Measurements from ENCODE around the gene ZNF41.
A peak's percentile ranks its signal among the peaks of the same experiment; 100 is the strongest.
"Not testable (repeated sequence)": the region's sequence is repeated elsewhere in the genome, so short reads cannot be mapped to it uniquely, and the experiment has no call there.

ZNF41 gene

DNA sequence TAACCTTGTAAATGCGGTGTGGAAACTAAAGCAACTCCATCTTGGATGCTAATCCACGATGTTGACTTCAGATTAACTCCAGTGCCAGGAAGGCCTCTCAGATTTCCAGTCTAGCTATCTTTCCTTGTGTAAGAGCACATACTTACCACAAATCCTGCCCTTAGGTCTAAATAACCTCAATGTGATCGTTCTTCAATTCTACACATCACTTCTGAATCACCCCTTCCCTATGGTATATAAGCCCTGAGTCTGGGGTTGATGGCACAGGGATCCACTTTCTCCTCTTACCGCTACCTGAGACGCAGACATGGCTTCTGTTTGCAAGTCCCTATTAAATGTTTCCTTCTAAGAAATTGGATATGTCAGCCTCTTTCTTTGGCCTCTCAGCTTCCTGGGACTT, 17.5 kb upstream of the ZNF41 start:
- H3K4me2 ChIP-seq (ENCODE audit: low read length) = no peak overlapping the region
- no peak overlapping the region for H3K4me3 ChIP-seq (ENCODE audit: low read depth, low read length)
- H3K79me2 ChIP-seq = no peaks in the 10 kb centered on the region
- H3K9ac ChIP-seq = no peak overlapping the region
- peak overlapping the region; percentile 68 for H2AFZ ChIP-seq
- peak overlapping the region; percentile 81 for H3K27ac ChIP-seq
- H3K9me3 ChIP-seq (ENCODE audit: control insufficient read depth, low read length) = no peaks in the 10 kb centered on the region
- peaks cover 15% of the 10 kb centered on the region for H3K4me1 ChIP-seq
- H3K27me3 ChIP-seq (ENCODE audit: control insufficient read depth, insufficient read depth, low read length) = no peaks in the 10 kb centered on the region
- TF ChIP-seq, protein P1, sequence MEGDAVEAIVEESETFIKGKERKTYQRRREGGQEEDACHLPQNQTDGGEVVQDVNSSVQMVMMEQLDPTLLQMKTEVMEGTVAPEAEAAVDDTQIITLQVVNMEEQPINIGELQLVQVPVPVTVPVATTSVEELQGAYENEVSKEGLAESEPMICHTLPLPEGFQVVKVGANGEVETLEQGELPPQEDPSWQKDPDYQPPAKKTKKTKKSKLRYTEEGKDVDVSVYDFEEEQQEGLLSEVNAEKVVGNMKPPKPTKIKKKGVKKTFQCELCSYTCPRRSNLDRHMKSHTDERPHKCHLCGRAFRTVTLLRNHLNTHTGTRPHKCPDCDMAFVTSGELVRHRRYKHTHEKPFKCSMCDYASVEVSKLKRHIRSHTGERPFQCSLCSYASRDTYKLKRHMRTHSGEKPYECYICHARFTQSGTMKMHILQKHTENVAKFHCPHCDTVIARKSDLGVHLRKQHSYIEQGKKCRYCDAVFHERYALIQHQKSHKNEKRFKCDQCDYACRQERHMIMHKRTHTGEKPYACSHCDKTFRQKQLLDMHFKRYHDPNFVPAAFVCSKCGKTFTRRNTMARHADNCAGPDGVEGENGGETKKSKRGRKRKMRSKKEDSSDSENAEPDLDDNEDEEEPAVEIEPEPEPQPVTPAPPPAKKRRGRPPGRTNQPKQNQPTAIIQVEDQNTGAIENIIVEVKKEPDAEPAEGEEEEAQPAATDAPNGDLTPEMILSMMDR (IDR thresholded peaks at IDR 0.05) = no peak
- no peaks in the 10 kb centered on the region for H3K36me3 ChIP-seq (ENCODE audit: control insufficient read depth, insufficient read depth, low read length)

DNA sequence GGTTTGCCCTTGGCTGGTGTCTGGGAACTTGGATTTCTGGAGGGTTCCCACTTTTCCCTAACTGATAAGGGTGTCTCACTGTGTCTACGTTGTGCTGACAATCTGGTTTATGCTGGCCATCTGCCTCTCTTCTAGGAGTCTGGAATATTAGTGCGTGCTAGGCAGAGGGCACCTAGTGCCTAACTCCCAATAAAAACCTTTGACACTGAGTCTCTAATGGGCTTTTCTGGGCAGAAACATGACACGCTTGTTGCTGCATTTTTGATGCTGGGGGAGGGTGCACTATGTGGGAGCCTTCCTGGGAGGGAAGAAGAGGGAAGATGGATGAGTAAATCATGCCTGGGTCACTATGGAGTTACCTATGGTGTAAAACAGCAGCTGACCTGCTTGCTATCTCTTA, 16.3 kb upstream of the ZNF41 start:
- no peak overlapping the region for H3K4me2 ChIP-seq (ENCODE audit: low read length)

DNA sequence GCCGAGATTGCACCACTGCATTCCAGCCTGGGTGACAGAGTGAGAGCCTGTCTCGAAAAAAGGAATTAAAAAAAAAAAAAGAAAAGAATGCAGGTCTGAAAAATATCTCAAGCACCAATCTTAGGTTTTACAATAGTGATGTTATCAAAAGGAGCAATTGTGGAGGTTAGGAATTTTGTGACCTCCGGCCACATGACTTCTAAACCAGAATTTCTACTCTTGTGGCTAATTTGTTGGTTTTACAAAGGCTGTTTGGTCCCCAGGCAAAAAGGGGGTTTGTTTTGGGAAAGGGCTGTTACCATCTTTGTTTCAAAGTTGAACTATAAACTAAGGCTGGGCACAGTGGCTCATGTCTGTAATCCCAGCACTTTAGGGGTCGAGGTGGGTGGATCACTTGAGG, 15.4 kb upstream of the ZNF41 start:
- H3K4me1 ChIP-seq = peaks cover 15% of the 10 kb centered on the region
- H2AFZ ChIP-seq = no peak overlapping the region
- no peaks in the 10 kb centered on the region for H3K79me2 ChIP-seq
- H3K36me3 ChIP-seq (ENCODE audit: control insufficient read depth, insufficient read depth, low read length) = no peaks in the 10 kb centered on the region
- TF ChIP-seq, protein P1 (IDR thresholded peaks at IDR 0.05) = no peak
- no peak overlapping the region for H3K4me3 ChIP-seq (ENCODE audit: low read depth, low read length)
- no peaks in the 10 kb centered on the region for H3K9me3 ChIP-seq (ENCODE audit: control insufficient read depth, low read length)
- no peaks in the 10 kb centered on the region for H3K27me3 ChIP-seq (ENCODE audit: control insufficient read depth, insufficient read depth, low read length)
- peak overlapping the region; percentile 81 for H3K27ac ChIP-seq
- no peak overlapping the region for H3K4me2 ChIP-seq (ENCODE audit: low read length)
- no peak overlapping the region for H3K9ac ChIP-seq

More for the DNA sequence above, 16.3 kb upstream of the ZNF41 start:
- no peak overlapping the region for H3K4me3 ChIP-seq (ENCODE audit: low read depth, low read length)
- H3K4me1 ChIP-seq = peaks cover 15% of the 10 kb centered on the region
- peak overlapping the region; percentile 77 for H2AFZ ChIP-seq
- H3K27ac ChIP-seq = peak overlapping the region; percentile 81
- no peaks in the 10 kb centered on the region for H3K79me2 ChIP-seq
- H3K27me3 ChIP-seq (ENCODE audit: control insufficient read depth, insufficient read depth, low read length) = no peaks in the 10 kb centered on the region
- no peaks in the 10 kb centered on the region for H3K9me3 ChIP-seq (ENCODE audit: control insufficient read depth, low read length)
- no peak overlapping the region for H3K9ac ChIP-seq
- no peaks in the 10 kb centered on the region for H3K36me3 ChIP-seq (ENCODE audit: control insufficient read depth, insufficient read depth, low read length)
- TF ChIP-seq, protein P1 (IDR thresholded peaks at IDR 0.05) = no peak

DNA sequence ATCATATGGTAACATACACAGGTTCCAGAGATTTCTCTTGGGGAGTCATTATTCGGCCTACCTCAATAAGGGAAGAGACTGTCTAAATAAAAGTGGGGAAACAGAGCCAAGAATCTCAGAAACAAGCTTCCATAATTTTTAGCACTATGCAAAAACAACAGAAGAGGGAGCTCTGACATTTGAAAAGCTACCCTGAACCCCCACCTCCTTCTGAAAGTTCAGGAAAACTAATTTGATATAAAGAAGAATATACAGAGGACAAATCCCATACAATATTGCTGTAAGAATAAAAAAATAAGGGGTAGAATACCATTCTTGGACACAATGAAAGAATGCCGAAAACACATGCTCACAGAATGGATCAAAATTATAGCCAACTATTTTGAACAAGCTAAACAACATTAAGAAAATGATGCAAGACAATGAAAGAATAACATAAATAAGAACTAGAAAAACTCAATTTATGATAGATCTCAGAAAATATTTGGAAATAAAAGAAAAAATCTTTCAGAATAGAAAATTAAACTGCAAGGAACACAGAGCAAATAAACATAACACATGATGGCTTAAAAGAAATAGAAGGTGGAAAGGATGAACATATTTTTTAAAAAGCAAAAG, 14.4 kb upstream of the ZNF41 start:
- Histone ChIP-seq H3K4me3 (ENCODE audit: low read depth, low read length) (no peak overlapping the region), H3K4me1 (peaks cover 15% of the 10 kb centered on the region), H3K27me3 (ENCODE audit: control insufficient read depth, insufficient read depth, low read length) (no peaks in the 10 kb centered on the region), H3K27ac (no peak overlapping the region), H2AFZ (no peak overlapping the region), H3K36me3 (ENCODE audit: control insufficient read depth, insufficient read depth, low read length) (no peaks in the 10 kb centered on the region), H3K9ac (no peak overlapping the region), H3K9me3 (ENCODE audit: control insufficient read depth, low read length) (no peaks in the 10 kb centered on the region), H3K79me2 (no peaks in the 10 kb centered on the region), H3K4me2 (ENCODE audit: low read length) (no peak overlapping the region)
- TF ChIP-seq, protein P1 (IDR thresholded peaks at IDR 0.05) = peak; percentile 46

DNA sequence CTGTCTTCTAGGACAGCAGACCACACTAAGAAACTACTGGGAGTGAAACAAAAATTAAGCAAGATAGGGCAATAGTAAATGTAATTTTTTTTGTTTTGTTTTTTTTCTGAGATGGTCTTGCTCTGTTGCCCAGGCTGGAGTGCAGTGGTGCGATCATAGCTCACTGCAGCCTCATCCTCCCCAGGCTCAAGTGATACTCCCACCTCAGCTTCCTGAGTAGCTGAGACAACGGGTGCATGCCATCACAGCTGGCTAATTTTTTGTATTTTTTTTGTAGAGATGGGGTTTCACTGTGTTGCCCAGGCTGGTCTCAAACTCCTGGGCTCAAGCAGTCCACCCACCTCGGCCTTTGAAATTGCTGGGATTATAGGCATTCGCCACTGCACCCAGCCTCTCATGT, 9.1 kb upstream of the ZNF41 start:
- not testable (repeated sequence) for H3K9ac ChIP-seq; H3K4me3 ChIP-seq (ENCODE audit: low read depth, low read length); H3K4me2 ChIP-seq (ENCODE audit: low read length); H3K36me3 ChIP-seq (ENCODE audit: control insufficient read depth, insufficient read depth, low read length); H3K9me3 ChIP-seq (ENCODE audit: control insufficient read depth, low read length); H3K79me2 ChIP-seq; H3K27ac ChIP-seq; H3K4me1 ChIP-seq; H2AFZ ChIP-seq; H3K27me3 ChIP-seq (ENCODE audit: control insufficient read depth, insufficient read depth, low read length)

Measured in parathyroid adenoma (tissue), 2 donors.